HL-60 (cell line): ENCODE measurements around the gene HIRA.

Experiments
- CTCF ChIP-seq: IDR thresholded peaks from one replicate; pipeline ENCODE4 v1.5.1; 2011; ENCODE audit warnings: low read length, control low read depth, inconsistent platforms; ENCODE audit not compliant: insufficient read depth
- POLR2AphosphoS5 ChIP-seq: IDR thresholded peaks from 2 replicates; pipeline ENCODE4 v1.6.1; 2012; ENCODE audit warnings: low read depth
- REST ChIP-seq: IDR thresholded peaks from 2 replicates; pipeline ENCODE4 v1.6.1; 2012; ENCODE audit warnings: low read depth; ENCODE audit not compliant: insufficient replicate concordance

GRCh38 chr22:19374410-19374809 lies 57.1 kb downstream of the HIRA start:
- no peak for TF ChIP-seq CTCF
- TF ChIP-seq POLR2AphosphoS5, result no peak
- TF ChIP-seq REST, result no peak
